ENCODE data around the gene BAMBI. TPM values are rescaled to one million over a fixed set of nuclear protein-coding genes. Genes with fewer than 3 reads are reported as not detected.

The BAMBI gene
- total and polyA plus RNA-seq, 8 donors: 0.85 to 9.1 (median 1.5) TPM; not detected in 3

DNA sequence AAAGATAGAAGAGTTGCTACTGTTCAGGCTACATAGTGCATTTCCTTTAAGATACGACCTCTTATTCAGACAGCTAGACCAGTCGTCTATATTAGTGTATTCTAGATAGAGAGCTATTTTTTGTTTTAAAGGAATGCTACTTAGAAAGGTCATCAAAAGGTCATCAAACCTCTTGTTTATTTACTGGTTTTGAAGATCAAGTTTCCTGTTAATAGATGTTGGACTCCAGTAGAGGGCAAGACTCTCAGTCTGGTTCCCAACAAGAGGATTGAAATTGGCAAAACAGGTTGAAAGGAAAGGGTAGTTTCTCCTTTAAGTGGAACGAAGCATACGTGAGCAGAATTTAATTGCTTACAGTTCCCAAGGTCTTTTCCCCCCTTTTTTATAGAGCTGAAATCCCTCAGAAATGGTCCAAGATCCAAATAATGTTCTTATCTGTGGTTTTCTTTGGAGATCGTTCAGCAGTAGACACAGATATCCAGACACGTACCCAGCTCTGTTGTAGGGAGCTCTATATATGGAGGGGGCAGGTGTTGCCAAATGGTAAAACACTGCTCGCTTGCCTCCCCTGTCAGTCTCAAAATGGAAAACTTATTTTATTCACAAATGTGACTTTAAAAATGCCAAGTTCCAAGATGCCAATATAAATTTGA lies 37.2 kb downstream of the BAMBI start:
- no peak for DNase-seq
- Histone ChIP-seq H3K4me1 (no peaks in the 10 kb centered on the region), H3K27me3 (peaks cover 0 to 5% (median 0%) of the 10 kb centered on the region in 3 donors), H3K4me3 (no peak overlapping the region), H3K9me3 (no peaks in the 10 kb centered on the region), H3K36me3 (no peaks in the 10 kb centered on the region), H3K27ac (no peak overlapping the region)
- WGBS, 5 donors: 46 to 67% (median 51%) methylated on average over 7 of the region's 7 CpGs
- TF ChIP-seq, protein P1, sequence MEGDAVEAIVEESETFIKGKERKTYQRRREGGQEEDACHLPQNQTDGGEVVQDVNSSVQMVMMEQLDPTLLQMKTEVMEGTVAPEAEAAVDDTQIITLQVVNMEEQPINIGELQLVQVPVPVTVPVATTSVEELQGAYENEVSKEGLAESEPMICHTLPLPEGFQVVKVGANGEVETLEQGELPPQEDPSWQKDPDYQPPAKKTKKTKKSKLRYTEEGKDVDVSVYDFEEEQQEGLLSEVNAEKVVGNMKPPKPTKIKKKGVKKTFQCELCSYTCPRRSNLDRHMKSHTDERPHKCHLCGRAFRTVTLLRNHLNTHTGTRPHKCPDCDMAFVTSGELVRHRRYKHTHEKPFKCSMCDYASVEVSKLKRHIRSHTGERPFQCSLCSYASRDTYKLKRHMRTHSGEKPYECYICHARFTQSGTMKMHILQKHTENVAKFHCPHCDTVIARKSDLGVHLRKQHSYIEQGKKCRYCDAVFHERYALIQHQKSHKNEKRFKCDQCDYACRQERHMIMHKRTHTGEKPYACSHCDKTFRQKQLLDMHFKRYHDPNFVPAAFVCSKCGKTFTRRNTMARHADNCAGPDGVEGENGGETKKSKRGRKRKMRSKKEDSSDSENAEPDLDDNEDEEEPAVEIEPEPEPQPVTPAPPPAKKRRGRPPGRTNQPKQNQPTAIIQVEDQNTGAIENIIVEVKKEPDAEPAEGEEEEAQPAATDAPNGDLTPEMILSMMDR (IDR thresholded peaks at IDR 0.05): no peak
- no peak for TF ChIP-seq POLR2A (IDR thresholded peaks at IDR 0.05)
- TF ChIP-seq EP300 (IDR thresholded peaks at IDR 0.05): no peak
- no peak for TF ChIP-seq POLR2AphosphoS5 (IDR thresholded peaks at IDR 0.05)
- intact Hi-C loops (cut with DNase I; ENCODE audit: low total_unique reads): no loop called here

DNA sequence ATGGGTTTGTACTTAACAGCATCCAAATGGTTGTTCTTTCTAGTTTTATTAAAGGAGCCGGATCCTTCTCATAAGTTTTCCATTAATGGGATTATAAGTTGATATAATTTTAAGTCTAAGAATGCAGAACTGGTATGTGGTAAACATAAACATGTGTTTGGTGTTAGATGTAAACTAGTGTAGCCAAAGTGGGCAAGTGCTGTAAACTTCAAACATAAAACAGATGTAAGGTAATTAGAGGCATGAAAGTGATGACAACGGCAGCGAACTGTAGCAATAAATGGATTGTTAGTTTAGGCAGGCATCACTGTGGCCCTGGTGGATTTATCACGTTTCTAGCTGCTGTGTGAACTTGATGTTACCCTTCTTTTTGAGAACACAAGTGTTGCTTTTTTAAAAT lies 37.9 kb downstream of the BAMBI start:
- TF ChIP-seq, protein P1 (IDR thresholded peaks at IDR 0.05): no peak
- TF ChIP-seq EP300 (IDR thresholded peaks at IDR 0.05) (no peak), POLR2A (IDR thresholded peaks at IDR 0.05) (no peak), POLR2AphosphoS5 (IDR thresholded peaks at IDR 0.05) (no peak)
- Histone ChIP-seq H3K27me3 (peaks cover 0 to 12% (median 0%) of the 10 kb centered on the region in 3 donors), H3K4me3 (no peak overlapping the region), H3K36me3 (no peaks in the 10 kb centered on the region), H3K27ac (no peak overlapping the region), H3K4me1 (no peaks in the 10 kb centered on the region), H3K9me3 (no peaks in the 10 kb centered on the region)
- intact Hi-C loops (cut with DNase I; ENCODE audit: low total_unique reads): no loop called here
- WGBS, 5 donors: 66 to 77% (median 73%) methylated on average over 4 of the region's 4 CpGs
- no peak for DNase-seq

DNA sequence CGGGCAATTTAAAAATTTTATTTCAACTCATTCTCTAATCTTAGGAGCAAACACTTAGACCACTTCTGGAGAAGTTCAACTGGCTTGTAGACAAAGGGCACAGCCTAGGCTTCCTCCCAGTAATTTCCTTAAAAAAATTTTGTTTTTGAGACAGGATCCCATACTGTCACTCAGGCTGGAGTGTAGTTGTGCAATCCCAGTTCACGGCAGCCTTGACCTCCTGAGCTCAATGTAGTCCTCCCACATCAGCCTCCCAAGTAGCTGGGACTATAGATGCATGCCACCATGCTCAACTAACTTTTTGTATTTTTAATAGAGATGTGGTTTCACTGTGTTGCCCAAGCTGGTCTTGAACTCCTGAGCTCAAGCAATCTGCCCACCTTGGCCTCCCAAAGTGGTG lies 38.4 kb downstream of the BAMBI start:
- no peaks in the 10 kb centered on the region for H3K36me3 ChIP-seq
- WGBS, 5 donors: 68 to 89% (median 86%) methylated on average over 2 of the region's 2 CpGs
- no peak for TF ChIP-seq POLR2AphosphoS5 (IDR thresholded peaks at IDR 0.05)
- TF ChIP-seq, protein P1 (IDR thresholded peaks at IDR 0.05): no peak
- no peak for TF ChIP-seq POLR2A (IDR thresholded peaks at IDR 0.05)
- TF ChIP-seq EP300 (IDR thresholded peaks at IDR 0.05): no peak
- intact Hi-C loops (cut with DNase I; ENCODE audit: low total_unique reads): no loop called here
- peaks cover 0 to 14% (median 0%) of the 10 kb centered on the region in 3 donors for H3K27me3 ChIP-seq
- H3K4me1 ChIP-seq: no peaks in the 10 kb centered on the region
- H3K9me3 ChIP-seq: no peaks in the 10 kb centered on the region
- H3K4me3 ChIP-seq: no peak overlapping the region
- no peak overlapping the region for H3K27ac ChIP-seq
- DNase-seq: no peak

DNA sequence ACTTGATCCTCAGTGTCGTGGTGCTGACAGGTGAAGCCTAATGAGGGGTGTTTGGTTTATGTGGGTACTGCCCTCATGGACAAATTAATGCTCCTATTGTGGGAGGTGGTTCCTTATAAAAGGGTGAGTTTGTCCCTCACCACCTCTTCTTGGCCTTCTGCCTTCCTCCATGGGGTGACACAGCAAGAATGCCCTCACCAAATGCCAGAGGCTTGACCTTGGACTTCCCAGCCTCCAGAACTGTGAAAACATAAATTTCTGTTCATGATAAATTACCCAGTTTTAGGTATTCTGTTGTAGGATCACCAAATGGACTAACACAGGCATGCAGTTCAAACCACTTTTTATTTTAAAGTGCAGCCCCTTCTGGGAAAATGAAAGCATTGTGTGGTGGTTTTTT lies 39.4 kb downstream of the BAMBI start:
- 75 to 92% (median 85%) methylated on average over 1 of the region's 1 CpG for WGBS, 5 donors
- Histone ChIP-seq H3K27me3 (peaks cover 0 to 23% (median 5%) of the 10 kb centered on the region in 3 donors), H3K36me3 (no peaks in the 10 kb centered on the region), H3K9me3 (no peaks in the 10 kb centered on the region), H3K27ac (no peak overlapping the region), H3K4me3 (no peak overlapping the region), H3K4me1 (peaks cover 0 to 4% (median 2%) of the 10 kb centered on the region in 4 donors)
- TF ChIP-seq EP300 (IDR thresholded peaks at IDR 0.05): no peak
- TF ChIP-seq, protein P1 (IDR thresholded peaks at IDR 0.05): no peak
- no peak for TF ChIP-seq POLR2AphosphoS5 (IDR thresholded peaks at IDR 0.05)
- TF ChIP-seq POLR2A (IDR thresholded peaks at IDR 0.05): no peak
- DNase-seq: no peak
- intact Hi-C loops (cut with DNase I; ENCODE audit: low total_unique reads): no loop called here
